NCI-H1417 treated with DMSO at 0.1 percent for 48 hours (cell line): ENCODE data around the gene CPNE1.

Experiments used
- DNase-seq: peaks from one replicate; lab custom pipeline; 2025; lab: John Stamatoyannopoulos, UW

The CPNE1 gene

GRCh38 chr20:35653893-35654292, 10.8 kb downstream of the CPNE1 start:
- no peak for DNase-seq

GRCh38 chr20:35653430-35653734, 11.3 kb downstream of the CPNE1 start:
- no peak for DNase-seq

DNA sequence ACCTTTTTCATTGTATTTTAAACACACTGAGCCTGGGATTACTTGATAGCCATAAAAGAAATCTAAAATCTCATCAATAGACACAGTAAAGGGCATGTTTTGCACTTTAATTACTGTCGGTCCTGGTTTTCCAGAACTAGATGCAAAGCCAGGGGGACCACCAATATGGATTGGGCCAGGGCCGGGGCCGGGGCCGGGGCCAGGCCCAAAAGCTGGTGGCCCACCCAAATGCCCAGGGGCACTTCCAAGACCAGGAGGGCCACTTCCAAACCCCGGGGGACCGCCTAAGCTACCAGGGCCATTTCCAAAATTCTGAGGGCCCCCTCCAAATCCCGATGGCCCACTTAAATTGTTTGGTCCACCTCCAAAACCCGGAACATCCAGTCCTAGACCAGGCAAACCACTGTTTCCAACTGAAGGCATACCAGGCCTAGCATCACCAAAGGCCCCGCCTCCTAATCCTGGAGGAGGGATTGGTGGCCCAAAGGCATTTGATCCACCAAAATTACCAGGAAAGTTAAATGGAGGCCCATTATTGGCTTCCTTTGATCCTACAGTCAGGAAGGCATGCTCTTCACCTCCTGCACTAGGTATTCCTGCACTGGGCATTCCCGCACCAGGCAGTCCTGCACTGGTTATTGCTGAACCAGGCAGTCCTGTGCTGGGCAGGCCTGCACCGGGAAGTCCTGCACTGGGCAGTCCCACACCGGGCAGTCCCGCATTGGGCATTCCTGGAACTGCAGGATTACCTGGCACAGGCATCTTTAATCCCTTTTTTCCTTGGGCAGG, 11.9 kb downstream of the CPNE1 start:
- DNase-seq, result no peak

- DNase-seq, result no peak
Measured at GRCh38 chr20:35651958-35652357, 12.7 kb downstream of the CPNE1 start.

GRCh38 chr20:35650632-35651031, 14.1 kb downstream of the CPNE1 start:
- DNase-seq, result no peak

- DNase-seq, result no peak
Measured at GRCh38 chr20:35648836-35649235, 15.9 kb downstream of the CPNE1 start.

- DNase-seq, result no peak
Measured at GRCh38 chr20:35644806-35645205, 19.9 kb downstream of the CPNE1 start.

- no peak for DNase-seq
Measured at GRCh38 chr20:35643045-35643444, 21.7 kb downstream of the CPNE1 start.

DNA sequence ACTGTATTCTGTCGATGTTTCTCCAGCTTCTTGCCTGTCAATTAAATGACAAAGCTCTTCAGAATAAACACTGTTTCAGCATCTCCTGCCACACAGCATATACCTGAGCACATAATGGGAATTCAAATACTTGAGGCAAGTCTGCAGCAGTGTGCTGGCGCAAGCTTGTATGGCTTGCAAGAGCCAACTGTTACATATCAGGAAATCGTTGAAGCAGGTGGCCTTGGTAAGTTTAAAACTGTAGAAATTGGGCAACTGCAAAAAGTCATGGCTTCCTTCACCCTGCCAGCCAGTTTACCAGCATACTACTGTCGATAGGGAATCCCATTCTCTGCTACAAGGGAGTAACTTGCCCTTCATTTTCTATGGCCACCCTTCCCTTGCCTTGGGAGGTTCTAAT, 23.0 kb downstream of the CPNE1 start:
- DNase-seq, result no peak

DNA sequence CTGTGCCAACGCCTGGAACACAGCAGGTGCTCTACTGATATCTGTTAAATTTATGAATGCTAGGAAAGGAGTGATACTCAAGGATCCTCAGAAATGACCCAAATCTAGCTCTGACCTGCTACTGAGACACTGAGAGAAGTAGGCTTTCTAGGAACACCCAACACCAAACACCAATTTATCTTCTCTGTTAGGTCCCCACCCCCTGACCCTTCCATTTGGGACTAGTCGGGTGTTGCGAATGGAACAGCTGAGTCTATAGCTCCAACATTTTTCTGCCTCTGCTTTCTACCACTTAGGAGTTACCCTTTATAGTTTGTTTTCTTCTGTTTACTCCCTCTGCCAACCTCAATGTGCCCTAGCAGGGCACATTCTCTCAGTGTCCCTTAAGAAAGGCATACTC, 24.0 kb downstream of the CPNE1 start:
- no peak for DNase-seq

GRCh38 chr20:35638751-35639150, 25.9 kb downstream of the CPNE1 start:
- no peak for DNase-seq

DNA sequence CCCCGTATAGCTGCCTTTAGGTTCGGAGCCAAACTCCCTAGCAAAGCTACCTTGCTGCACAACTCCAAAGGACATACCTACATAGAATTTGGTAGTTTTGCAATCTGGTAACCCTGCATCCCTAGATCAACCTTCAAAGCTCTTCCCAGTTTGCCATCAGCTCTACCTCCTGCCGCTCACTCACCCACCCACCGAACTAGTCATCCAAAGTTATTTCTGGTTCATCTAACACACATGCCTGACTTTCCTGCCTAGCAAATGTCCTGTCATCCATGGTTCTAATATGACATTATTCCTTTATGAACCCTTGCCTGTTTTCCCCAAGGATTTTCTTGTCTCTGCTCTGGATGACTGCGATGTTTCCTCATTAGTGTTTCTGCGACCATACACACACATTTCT, 27.4 kb downstream of the CPNE1 start:
- no peak for DNase-seq

DNA sequence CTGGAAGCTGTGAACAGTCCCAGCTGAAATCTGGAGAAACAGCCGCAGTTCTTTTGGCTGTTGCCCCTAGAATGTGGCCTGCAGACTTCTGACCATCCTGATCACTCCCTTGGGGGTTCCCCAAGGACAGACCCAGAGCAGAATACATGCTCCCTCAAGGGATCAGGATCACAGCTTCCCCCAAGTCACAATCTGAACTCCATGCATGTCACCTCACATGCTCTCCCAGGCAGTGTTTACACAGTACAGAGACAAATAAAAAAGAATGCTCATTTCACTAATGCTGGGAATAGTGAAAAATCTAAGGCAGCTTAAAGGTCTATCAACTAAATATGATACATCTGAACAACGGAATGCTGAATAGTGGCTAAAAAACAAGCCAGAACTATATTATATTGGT, 28.6 kb downstream of the CPNE1 start:
- DNase-seq, result no peak

- no peak for DNase-seq
Measured at GRCh38 chr20:35635652-35636051, 29.0 kb downstream of the CPNE1 start.

GRCh38 chr20:35632539-35633115, 32.1 kb downstream of the CPNE1 start:
- no peak for DNase-seq

DNA sequence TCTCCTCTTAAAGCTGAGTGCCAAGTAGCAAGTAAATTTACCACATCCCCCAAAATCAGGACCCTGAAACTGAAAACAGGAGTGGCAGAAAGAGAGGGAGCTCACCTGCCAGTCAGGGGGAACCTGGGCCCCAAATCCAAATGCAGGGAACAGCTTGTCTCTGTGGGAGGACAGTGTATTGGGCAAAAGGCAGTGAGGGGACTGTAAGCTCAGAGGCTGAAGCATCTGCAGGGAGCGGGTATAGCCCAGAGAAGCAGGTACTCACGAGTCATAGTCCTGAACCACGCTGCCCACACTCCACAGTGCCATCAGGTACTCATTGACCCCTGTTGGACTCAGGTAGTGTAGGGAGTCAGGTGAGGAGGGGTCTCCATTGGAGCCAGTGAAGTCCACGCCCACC, 34.1 kb downstream of the CPNE1 start:
- DNase-seq, result no peak

DNA sequence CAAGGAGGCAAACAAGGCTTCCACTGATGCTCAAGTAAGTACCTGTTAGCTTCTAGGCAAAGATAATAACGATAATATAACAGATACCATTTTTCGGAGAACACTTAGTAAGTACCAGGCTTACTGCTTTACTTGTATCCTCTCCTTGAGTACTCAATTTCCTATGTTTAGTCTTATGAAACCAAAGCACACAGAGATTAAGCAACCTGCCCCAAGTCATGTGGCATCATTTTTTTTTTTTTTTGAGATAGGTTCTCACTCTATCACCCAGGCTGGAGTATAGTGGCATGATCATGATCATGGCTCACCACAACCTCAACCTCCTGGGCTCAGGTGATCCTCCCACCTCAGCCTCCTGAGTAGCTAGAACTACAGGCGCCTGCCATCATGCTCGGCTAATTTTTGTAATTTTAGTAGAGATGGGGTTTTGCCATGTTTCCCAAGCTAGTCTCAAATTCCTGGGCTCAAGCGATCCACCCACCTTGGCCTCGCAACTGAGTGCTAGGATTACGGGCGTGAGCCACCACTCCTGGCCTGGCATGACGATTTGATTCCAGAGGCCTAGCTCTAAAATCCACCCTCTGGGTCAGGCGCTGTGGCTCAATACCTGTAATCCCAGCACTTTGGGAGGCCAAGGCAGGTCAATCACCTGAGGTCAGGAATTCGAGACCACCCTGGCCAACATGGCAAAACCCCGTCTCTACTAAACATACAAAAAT, 35.1 kb downstream of the CPNE1 start:
- no peak for DNase-seq

GRCh38 chr20:35627121-35627520, 37.6 kb downstream of the CPNE1 start:
- DNase-seq, result no peak

DNA sequence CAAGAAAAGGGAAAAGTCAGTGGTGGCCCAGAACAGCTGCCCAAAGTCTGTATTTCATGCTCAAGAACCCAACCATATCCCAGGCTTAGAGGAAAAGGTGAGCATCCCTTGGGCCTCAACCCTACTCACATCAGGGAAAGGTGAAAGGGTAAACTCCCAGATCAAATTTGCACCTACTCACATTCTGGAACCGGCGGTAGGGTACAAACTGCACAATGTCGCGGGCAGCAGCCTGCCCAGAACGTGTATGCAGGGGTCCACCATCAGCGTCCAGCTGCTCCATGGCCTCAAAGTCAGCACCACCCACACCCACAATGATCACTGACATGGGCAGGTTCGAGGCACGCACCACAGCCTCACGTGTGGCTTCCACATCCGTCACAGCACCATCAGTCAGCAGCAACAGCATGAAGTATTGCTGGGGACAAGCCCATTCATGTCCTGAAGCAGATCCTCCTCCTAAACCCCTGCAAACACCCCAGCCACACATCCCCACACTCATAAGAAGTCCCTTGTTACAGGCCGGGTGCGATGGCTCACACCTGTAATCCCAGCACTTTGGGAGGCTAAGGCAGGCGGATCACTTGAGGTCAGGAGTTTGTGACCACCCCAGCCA, 38.2 kb downstream of the CPNE1 start:
- DNase-seq, result no peak

DNA sequence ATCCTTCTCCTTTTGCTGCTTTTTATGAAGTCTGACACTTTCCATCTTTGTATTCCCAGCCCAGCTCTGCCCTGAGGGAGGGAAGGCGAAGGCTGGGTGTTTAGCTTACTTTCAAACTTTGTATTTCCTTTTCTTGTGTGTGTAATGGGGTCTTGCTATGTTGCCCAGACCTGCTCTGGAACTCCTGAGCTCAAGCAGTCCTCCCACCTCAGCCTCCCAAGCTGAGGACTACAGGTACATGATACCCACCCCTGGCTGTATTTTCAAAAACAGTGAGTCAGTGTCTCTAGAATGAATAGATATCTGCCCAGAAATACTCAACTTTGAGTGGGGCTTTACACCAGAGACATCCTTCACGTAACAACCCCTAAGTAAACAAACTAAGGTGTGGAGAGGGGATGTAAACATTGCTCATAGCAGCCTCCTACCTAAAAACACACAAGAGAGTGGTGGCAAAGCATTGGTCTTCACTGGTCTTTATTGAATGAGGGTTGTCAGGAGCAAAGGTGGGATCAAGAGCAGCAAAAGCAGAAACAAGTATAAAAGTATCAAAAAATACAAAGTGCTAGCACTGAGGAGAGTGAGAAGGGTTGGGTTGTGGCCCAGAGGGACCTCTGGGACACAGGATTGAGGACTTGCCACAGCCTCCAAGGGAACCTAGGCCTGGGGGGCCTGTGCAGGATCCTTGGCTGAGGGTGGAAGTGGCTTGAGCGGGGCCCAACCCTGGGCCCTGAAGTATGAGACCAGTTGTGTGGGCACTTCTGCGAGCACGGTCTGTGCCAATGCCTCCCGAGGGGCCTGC, 38.9 kb downstream of the CPNE1 start:
- DNase-seq, result no peak

DNA sequence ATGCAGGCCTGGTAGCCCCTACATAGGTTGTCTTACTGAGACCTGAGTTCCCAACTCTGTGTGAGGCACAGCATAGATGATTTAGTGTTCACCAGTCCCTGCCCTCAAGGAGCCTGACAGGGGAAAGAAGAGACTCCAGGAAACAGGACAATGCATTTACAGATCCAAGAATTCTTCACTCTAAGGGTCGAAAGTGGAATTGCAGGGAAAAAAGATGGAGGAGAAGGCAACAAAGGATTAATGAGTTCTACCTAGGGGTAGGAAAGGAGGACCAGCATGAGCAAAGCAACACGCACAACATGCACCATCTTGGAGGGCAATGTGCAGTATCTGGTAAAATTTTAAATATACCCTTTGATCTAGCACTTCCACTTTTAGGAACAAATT, 43.1 kb downstream of the CPNE1 start:
- no peak for DNase-seq
